ENCODE measurements around the gene CFAP74.

CFAP74 gene

DNA sequence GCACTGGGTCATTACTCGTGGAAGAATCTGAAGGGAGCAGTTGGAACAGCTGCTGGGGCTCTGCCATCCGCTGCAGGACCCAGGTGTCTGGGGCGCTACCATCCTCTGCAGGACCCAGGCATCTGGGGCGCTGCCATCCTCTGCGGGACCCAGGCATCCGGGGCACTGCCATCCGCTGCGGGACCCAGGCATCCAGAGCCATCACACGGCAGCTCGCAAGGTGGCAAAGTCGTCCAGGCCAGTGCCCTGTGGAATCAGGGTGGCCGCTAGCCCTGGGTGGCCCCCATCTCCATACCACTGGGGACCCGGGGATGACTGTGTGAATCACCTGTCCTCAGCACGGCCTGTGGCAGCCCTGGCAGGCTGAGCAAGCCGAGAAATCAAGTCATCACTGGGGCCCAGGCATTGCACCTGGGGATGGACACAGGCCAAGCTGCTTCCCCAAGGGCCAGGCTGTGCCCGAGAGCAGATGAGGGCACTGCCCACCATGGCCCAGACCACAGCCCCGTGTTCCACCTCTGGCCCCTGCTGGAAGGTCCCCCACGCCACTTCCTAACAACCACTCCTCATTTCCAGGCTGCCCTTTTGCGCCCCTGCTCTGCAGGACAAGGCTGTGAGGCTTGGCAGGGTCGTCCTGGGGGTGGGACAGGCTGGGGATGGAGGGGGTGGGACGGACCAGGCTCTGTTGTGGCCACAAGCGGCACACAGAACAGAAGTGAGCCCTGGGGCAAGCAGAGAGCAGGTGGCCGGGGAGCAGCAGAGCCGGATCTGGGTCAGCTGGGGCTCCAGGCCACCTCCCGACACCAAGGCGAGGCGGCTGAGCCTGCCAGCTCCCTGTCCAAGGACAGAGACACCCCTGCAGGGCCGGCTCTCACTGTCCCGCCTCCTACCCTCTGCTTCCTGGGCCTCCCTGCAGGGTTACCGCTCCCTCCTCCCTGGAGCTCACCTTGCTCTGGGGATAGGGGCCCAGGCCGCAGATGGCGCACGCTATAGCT is 28.3 kb upstream of the CFAP74 start:
- DNase-seq (ENCODE audit: low read depth), result no peak
- TF ChIP-seq, protein P1, sequence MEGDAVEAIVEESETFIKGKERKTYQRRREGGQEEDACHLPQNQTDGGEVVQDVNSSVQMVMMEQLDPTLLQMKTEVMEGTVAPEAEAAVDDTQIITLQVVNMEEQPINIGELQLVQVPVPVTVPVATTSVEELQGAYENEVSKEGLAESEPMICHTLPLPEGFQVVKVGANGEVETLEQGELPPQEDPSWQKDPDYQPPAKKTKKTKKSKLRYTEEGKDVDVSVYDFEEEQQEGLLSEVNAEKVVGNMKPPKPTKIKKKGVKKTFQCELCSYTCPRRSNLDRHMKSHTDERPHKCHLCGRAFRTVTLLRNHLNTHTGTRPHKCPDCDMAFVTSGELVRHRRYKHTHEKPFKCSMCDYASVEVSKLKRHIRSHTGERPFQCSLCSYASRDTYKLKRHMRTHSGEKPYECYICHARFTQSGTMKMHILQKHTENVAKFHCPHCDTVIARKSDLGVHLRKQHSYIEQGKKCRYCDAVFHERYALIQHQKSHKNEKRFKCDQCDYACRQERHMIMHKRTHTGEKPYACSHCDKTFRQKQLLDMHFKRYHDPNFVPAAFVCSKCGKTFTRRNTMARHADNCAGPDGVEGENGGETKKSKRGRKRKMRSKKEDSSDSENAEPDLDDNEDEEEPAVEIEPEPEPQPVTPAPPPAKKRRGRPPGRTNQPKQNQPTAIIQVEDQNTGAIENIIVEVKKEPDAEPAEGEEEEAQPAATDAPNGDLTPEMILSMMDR (conservative IDR thresholded peaks at IDR 0.05; ENCODE audit: control insufficient read depth, insufficient read depth, low read depth, low read length), result no peak
- no peak overlapping the region for H3K4me3 ChIP-seq (ENCODE audit: control insufficient read depth, low read depth, low read length)

DNA sequence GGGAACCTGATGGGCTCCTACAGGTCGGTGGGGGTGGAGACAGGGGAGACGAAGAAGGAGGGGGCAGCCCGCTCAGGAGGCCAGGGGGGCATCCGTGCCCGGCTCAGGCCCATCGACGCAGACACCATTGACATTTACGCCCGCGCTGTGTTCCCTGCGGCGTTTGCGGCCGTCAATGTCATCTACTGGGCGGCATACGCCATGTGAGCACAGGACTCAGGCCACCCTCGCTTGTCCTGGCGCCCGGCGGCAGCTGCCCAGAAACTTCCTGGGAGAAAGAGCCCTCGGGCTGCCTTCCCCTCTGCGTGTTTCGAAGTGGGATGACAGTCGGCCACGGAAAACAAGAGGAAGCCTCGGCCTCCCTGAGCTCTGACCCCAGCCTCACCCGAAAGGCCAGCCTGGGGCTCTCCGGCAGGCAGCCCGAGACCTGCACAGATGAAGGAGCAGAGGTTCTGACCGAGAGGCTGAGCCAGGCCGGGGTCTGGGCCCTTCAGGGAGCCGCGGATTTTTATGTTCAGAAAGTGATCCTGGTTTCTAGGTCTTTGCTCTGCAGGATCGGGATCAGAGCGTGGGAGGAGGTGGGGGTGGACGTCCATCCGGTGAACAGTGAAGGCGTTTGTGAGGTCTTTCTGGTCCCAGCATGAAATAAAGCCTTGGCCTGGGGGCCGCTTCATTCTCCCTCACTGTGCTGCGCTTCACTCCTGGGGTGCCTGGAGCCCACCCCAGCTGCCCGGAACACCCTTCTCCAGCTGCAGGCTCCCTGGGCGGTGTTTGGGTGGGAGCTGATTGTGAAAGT is 26.7 kb upstream of the CFAP74 start:
- no peak for DNase-seq (ENCODE audit: low read depth)
- TF ChIP-seq, protein P1 (conservative IDR thresholded peaks at IDR 0.05; ENCODE audit: control insufficient read depth, insufficient read depth, low read depth, low read length), result no peak
- no peak overlapping the region for H3K4me3 ChIP-seq (ENCODE audit: control insufficient read depth, low read depth, low read length)

DNA sequence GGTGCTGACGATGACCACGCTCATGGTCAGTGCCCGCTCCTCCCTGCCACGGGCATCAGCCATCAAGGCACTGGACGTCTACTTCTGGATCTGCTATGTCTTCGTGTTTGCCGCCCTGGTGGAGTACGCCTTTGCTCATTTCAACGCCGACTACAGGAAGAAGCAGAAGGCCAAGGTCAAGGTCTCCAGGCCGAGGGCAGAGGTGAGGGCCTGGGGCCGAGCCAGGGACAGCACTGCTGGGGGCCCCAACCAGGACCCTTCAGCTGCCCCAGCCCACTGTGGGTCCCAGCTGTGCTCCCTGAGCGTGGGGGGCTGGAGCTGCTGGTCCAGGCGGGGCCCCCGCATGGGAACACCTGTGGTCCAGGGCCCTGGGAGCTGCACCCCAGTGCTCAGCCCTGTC is 26.0 kb upstream of the CFAP74 start:
- DNase-seq (ENCODE audit: low read depth), result no peak
- H3K4me3 ChIP-seq (ENCODE audit: control insufficient read depth, low read depth, low read length), result no peak overlapping the region
- TF ChIP-seq, protein P1 (conservative IDR thresholded peaks at IDR 0.05; ENCODE audit: control insufficient read depth, insufficient read depth, low read depth, low read length), result no peak

DNA sequence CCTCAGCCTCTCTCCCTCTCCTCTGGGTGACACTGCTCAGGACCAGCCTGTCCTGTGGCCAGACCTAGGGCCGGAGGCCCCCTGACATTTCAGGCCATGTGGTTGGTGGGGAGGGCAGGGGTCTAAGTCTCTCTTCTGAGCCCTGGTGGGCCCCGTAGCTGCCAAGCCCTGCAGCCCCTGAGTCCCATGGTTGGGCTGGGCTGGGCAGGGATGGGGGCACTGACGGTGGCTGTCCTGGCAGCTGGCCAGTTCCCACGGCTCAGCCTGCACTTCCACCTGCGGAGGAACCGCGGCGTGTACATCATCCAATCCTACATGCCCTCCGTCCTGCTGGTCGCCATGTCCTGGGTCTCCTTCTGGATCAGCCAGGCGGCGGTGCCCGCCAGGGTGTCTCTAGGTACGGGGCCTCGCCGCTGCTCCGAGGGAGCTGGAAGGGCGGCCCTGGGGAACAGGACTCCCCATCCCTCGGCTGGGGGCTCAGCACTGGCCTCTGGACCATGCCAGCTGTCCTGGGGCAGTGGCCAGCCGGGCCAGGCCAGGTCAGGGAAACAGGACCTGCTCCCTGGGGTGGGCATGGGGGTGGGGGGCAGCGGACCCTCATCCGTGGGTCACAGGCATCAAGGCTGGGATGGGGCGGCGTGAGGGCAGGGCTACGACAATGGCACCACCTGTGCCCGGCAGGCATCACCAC is 25.4 kb upstream of the CFAP74 start:
- TF ChIP-seq, protein P1 (conservative IDR thresholded peaks at IDR 0.05; ENCODE audit: control insufficient read depth, insufficient read depth, low read depth, low read length), result no peak
- H3K4me3 ChIP-seq (ENCODE audit: control insufficient read depth, low read depth, low read length), result no peak overlapping the region
- DNase-seq (ENCODE audit: low read depth), result no peak

DNA sequence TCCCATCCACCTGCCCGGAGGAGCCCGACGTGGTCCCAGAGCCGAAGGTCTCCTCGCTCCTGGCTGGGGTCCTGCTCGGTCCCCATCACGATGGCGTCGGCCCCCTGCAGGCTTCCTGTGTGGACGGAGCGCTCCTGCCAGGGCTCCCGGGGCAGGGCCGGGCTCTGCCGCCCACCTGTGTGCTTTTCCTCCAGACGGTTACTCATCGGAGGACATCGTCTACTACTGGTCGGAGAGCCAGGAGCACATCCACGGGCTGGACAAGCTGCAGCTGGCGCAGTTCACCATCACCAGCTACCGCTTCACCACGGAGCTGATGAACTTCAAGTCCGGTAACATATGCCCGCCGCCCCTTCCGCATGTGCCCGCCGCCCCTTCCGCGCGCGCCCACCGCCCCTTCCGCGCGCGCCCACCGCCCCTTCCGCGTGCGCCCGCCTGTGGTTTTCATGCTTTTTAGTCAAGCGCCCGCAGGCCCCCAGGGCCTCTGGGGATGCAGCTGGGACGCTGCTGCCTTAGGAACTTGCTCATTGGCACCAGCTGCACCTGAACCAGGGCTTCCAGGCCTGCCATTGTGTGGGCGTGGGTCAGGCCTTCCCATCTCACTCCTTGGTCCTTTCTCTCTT is 24.5 kb upstream of the CFAP74 start:
- TF ChIP-seq, protein P1 (conservative IDR thresholded peaks at IDR 0.05; ENCODE audit: control insufficient read depth, insufficient read depth, low read depth, low read length), result no peak

DNA sequence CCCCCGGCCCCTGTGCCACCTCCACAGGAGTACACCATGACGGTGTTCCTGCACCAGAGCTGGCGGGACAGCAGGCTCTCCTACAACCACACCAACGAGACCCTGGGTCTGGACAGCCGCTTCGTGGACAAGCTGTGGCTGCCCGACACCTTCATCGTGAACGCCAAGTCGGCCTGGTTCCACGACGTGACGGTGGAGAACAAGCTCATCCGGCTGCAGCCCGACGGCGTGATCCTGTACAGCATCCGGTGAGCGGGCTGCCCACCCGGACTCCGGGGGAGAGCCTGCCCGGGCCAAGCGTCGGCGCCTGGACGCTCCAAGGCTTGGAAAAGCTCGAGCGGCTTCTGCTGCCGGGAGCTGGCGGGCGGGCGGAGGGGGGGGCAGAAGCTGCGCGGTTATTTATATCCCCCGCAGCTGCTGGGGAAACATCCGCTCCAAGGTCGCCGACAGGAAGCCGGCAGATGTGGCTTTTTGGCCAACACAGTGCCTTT is 21.9 kb upstream of the CFAP74 start:
- no peak overlapping the region for H3K4me3 ChIP-seq (ENCODE audit: control insufficient read depth, low read depth, low read length)
- TF ChIP-seq, protein P1 (conservative IDR thresholded peaks at IDR 0.05; ENCODE audit: control insufficient read depth, insufficient read depth, low read depth, low read length), result no peak
- DNase-seq (ENCODE audit: low read depth), result no peak

More for the DNA sequence above, 24.5 kb upstream of the CFAP74 start:
- no peak for DNase-seq (ENCODE audit: low read depth)
- H3K4me3 ChIP-seq (ENCODE audit: control insufficient read depth, low read depth, low read length), result no peak overlapping the region

Data from fibroblast of mammary gland (primary cell).